Upper lobe of left lung (tissue), 4 donors: ENCODE data around the gene PRKAG2.

ENCODE experiments used
- CTCF ChIP-seq, 6 experiments: fragments of 450-650 bp in 4 of 6; fragments of 200-600 bp in 2 of 6; sonication (generic) in 2 of 6; IDR thresholded peaks; one replicate each; pipeline ENCODE4 v1.5.1; 2016 to 2019; ENCODE audit warnings: antibody characterized with exemption in 6 of 6
- EP300 ChIP-seq, 4 donors: sonication (generic); formaldehyde crosslinking; IDR thresholded peaks; one replicate each; pipeline ENCODE4 v1.5.1; 2017; ENCODE audit warnings: antibody characterized with exemption in 4 of 4, control low read depth in 2 of 4
- POLR2A ChIP-seq, 4 donors: fragments of 450-650 bp; IDR thresholded peaks; one replicate each; pipeline ENCODE4 v1.5.1; 2016 to 2017; ENCODE audit warnings: antibody characterized with exemption in 4 of 4, mild to moderate bottlenecking in 2 of 4

GRCh38 chr7:151817315-151817690 is 59.6 kb downstream of the PRKAG2 start:
- TF ChIP-seq CTCF (IDR thresholded peaks at IDR 0.05) (no peak), POLR2A (IDR thresholded peaks at IDR 0.05) (no peak), EP300 (IDR thresholded peaks at IDR 0.05) (no peak)
